ENCODE results near the gene TECTB.

- TF ChIP-seq POLR2A (IDR thresholded peaks at IDR 0.05) (no peak), CTCF (IDR thresholded peaks at IDR 0.05) (no peak)
Observed at GRCh38 chr10:112294169-112294568, 11.0 kb downstream of the TECTB start.
